ENCODE data around the gene TRIM28. TPM values are rescaled to one million over a fixed set of nuclear protein-coding genes. Genes with fewer than 3 reads are reported as not detected.

Gene TRIM28
- total and polyA plus RNA-seq, 9 of the 15 experiments (the other 6 are each of a cell fraction or from before 2014, with no cell fraction given): 12.1 to 797 (median 490) TPM

DNA sequence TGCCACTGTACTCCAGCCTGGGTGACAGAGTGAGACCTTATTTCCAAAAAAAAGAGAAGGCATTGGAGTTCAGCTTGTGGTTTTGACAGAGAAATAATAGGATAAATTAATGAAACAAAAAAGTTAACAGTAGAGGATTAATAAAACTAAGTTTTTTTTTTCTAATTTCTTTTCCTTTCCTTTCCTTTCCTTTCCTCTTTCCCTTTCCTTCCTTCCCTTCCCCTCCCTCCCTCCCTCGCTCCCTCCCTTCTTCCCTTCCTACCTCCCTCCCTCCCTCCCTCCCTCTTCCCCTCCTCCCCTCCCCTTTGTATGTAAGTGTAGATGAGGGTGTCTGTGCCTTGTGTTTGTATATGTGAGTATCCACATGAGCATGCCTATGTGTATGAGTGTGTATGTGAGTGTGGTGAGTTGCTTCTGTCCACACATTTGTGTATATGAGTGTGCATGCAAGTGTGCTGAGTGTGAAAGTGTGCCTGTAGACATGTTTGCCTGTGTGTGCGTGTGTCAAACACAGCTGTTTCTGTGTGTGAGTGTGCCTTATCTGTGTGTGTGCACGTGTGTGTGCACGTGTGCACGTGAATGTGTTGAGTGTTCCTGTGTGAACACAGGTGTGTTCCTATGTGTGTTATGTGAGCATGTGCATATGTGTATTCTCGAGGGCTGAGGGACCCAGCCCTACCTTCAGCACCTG, 41.7 kb downstream of the TRIM28 start (continued):
- TF ChIP-seq SMAD3 (CRISPR knock-in tag; conservative IDR thresholded peaks at IDR 0.05) (no peak), L3MBTL2 (IDR thresholded peaks at IDR 0.05) (peak; percentile 41; the same call in 1 of the 2 replicates), PCBP1 (IDR thresholded peaks at IDR 0.05; ENCODE audit: low read depth, low read length, poor library complexity, severe bottlenecking) (peak; percentile 74), RBM25 (IDR thresholded peaks at IDR 0.05; ENCODE audit: low read depth, low read length, severe bottlenecking) (no peak), GATA2 (CRISPR knock-in tag; IDR thresholded peaks at IDR 0.05) (no peak), THRB (CRISPR knock-in tag; conservative IDR thresholded peaks at IDR 0.05) (no peak), GTF2B (IDR thresholded peaks at IDR 0.05; ENCODE audit: extremely low read depth, insufficient read length) (no peak), PCBP2 (IDR thresholded peaks at IDR 0.05; ENCODE audit: low read depth, low read length, poor library complexity, severe bottlenecking) (peak; percentile 96), FOXK2 (conservative IDR thresholded peaks at IDR 0.05 in 1 of 2, IDR thresholded peaks at IDR 0.05 in 1 of 2; ENCODE audit: low read depth in 2 of 2) (peak; percentile 10 to 42; a peak in 1 of 4 replicates), BHLHE40 (IDR thresholded peaks at IDR 0.05; ENCODE audit: low read length) (peak; percentile 80), GATAD2A (IDR thresholded peaks at IDR 0.05) (0 out of 2 replicates have a peak, but pooled peaks have one; percentile 26)
- TF ChIP-seq, protein P1, sequence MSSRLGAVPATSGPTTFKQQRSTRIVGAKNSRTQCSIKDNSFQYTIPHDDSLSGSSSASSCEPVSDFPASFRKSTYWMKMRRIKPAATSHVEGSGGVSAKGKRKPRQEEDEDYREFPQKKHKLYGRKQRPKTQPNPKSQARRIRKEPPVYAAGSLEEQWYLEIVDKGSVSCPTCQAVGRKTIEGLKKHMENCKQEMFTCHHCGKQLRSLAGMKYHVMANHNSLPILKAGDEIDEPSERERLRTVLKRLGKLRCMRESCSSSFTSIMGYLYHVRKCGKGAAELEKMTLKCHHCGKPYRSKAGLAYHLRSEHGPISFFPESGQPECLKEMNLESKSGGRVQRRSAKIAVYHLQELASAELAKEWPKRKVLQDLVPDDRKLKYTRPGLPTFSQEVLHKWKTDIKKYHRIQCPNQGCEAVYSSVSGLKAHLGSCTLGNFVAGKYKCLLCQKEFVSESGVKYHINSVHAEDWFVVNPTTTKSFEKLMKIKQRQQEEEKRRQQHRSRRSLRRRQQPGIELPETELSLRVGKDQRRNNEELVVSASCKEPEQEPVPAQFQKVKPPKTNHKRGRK (tag; IDR thresholded peaks at IDR 0.05): peak; percentile 65; the same call in 1 of the 2 replicates
- TF ChIP-seq, protein P2, sequence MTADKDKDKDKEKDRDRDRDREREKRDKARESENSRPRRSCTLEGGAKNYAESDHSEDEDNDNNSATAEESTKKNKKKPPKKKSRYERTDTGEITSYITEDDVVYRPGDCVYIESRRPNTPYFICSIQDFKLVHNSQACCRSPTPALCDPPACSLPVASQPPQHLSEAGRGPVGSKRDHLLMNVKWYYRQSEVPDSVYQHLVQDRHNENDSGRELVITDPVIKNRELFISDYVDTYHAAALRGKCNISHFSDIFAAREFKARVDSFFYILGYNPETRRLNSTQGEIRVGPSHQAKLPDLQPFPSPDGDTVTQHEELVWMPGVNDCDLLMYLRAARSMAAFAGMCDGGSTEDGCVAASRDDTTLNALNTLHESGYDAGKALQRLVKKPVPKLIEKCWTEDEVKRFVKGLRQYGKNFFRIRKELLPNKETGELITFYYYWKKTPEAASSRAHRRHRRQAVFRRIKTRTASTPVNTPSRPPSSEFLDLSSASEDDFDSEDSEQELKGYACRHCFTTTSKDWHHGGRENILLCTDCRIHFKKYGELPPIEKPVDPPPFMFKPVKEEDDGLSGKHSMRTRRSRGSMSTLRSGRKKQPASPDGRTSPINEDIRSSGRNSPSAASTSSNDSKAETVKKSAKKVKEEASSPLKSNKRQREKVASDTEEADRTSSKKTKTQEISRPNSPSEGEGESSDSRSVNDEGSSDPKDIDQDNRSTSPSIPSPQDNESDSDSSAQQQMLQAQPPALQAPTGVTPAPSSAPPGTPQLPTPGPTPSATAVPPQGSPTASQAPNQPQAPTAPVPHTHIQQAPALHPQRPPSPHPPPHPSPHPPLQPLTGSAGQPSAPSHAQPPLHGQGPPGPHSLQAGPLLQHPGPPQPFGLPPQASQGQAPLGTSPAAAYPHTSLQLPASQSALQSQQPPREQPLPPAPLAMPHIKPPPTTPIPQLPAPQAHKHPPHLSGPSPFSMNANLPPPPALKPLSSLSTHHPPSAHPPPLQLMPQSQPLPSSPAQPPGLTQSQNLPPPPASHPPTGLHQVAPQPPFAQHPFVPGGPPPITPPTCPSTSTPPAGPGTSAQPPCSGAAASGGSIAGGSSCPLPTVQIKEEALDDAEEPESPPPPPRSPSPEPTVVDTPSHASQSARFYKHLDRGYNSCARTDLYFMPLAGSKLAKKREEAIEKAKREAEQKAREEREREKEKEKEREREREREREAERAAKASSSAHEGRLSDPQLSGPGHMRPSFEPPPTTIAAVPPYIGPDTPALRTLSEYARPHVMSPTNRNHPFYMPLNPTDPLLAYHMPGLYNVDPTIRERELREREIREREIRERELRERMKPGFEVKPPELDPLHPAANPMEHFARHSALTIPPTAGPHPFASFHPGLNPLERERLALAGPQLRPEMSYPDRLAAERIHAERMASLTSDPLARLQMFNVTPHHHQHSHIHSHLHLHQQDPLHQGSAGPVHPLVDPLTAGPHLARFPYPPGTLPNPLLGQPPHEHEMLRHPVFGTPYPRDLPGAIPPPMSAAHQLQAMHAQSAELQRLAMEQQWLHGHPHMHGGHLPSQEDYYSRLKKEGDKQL (CRISPR knock-in tag; IDR thresholded peaks at IDR 0.05; ENCODE audit: borderline replicate concordance): no peak

Data from K562 (cell line).